ENCODE results near the gene IL1RN.

The IL1RN gene

DNA sequence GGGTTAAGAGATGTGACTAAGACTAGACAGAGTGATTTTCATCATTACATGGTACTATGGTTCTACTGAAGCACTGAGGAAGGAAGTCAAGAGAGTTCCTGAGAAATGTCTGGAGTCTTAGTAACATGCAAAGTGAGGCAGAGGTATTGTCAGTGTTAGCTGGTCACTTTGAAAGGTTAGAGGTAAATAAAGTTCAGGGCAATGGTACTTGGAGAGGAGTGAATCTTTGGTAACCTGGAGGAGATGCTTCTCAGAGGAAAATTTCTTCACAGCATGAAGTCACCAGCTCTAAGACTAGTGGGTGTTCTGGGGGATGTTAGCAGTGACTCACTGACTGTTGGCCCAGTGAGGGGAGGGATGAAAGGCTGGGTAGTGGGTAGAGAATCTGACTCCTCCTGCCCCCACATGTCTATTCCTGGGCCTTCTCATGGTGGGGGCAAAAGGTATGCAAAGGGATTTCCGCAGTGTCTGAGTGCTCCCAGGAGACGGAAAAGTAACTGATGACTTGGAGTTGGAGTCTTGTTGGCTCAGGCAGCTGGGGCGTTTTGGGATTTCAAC lies 23.3 kb upstream of the IL1RN start:
- DNase-seq: no peak

DNA sequence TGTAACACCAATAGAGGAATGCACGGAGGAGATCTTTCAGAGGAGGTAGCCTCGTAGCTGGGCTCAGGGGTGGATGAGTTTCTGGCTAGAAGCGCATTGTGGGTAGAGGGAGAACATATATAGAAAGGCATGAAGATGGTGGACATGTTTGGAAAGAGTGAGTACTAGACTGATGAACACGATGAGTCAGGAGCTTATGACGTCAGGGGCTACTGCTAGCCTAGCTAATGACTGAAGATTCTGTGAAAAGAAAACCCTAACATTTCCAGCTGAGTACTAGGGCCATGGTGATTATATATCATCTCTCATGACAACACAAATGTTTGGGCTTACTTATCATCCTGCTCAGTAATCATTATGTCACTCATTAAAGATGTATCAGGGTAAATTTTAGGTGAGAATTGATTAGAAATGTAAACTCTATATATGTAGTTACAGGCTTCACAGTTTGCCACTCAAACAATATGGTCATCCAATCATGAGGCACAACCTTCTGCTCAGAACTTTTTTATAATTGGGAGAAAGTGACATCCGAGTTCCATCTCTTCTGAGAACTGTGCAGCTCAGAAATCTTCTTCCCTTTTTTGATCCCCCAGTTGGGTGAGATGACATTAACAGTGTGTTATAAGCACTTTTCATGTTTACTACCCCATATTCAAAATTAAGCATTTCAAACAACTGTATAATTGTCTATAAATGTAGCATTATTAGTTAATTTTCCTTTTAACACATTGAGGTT lies 22.2 kb upstream of the IL1RN start:
- DNase-seq: no peak

DNA sequence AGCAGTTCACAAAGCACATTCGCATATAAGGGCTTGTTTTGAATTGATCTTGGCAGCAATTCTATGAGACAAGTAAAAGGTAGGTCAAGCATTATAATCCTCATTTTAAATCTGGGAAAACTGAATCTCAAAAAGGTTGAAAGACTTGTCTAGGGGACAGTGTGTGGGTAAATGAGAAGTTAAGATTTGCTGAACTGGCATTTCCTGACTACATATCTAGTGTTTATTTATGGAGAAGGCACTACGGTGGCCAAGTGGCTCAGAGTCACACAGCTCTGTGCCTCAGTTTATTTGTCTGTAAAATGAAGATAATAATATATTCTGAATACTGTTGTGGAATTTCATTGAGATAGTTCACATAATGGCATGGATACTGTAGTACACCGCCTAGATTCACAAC lies 16.3 kb upstream of the IL1RN start:
- no peak for DNase-seq

DNA sequence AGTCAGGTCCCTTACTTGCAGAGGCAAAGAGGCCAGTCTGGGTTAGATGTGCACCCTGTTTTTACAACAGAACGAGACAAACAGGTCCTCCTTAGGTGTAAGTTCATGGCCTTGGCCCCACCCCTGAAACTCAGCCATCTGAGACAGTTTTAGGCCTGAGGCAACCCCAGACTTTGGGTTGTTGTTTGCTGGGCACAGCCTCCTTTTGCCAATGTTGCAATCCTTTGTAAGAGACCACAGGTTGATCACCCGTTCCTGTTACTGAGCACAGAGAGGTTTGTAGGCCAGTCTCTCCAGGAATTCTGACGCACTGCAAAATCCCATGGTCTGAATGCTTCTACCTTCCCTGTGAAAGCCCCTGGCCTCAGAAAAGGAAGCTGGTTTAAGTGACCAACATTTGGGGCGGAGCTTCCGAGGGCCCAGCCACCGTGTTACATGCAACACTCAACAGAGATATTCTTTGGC lies 15.5 kb upstream of the IL1RN start:
- DNase-seq: no peak

DNA sequence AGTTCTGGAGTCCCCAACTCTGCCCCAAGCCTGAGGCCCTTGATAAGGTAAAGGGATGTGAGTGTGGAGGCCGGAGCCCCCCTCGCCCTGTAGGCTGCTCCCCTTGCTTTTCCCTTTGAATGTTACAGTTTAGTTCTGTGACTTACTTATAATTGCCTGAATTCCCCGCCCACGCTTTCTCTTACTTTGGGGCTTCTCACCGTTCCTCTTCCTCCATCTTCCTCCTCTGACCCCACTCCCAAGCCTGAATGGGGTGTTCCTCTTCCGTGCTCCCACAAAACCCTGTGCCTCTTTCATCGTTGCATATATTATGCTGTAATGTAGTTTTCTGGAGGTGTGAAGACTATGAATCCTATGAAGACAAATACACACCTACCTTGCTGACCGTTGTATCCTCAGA lies 15.0 kb upstream of the IL1RN start:
- DNase-seq: no peak

DNA sequence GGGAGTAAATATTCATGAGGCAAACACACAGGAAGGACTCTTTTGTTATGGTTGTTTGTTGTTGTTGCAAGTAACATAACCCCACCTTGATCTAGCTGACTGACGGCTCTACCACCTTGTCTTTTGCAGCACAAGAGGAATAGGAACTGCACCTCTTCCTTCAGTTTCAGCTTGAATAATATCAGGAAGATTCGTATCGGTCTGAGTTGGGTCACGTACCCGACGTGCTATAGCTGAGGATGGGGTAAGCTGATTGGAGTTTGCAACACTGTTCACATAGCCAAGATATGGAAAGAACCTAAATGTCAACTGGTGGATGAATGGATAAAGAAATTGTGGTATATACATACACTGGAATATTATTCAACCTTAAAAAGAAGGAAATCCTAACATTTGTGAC lies 14.5 kb upstream of the IL1RN start:
- no peak for DNase-seq

DNA sequence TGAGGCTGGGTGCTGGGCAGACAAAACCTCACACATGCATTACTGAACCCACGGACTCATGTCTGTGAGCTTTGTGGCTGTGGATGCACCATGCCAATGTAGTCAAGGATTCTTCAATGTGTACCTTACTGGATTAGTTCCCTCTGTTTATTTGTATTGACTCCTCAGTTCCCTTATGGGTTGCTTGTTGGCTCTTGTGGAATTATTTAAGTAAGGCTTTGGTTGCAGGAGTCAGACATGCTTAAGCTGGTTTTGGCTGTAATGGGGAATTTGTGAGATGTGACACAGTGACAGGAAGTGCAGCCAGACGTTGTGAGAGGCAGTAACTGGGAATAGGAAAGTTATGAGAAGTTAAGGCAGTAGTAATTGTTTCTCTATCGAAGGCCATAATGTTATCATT lies 13.6 kb upstream of the IL1RN start:
- no peak for DNase-seq

DNA sequence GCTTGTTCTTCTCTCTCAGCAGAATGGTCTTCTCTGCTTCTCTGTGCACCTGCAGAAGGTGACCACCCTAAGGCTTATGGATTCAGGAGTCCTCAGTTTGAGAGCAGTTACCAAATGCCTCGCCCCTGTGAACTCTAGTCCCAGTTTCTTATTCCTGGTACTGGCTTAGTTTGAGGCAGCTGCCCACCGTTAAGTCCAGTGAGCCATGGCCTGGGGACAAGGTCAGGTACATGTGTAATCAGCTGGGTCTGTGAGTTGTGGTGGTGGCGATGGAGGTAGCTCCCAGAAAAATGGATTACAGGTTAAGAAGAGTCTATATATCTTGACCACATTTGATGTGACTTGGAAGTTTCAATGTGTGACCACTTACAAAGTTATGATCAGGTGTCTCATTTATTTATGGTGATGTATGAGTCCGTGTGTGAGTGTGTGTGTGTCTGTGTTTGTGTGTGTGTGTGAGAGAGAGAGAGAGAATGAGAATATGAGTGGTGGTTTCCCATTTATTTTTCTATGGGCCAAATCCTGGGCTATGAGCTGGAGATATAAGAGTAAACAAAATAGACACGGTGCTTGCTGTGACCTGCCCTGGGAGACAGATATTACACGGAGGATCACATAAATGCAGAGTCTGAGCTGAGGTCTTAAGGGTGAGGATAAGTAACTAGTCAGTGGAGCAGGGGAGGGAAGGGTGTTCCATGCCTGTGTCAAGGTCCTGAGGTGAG lies 13.0 kb upstream of the IL1RN start:
- DNase-seq: no peak

DNA sequence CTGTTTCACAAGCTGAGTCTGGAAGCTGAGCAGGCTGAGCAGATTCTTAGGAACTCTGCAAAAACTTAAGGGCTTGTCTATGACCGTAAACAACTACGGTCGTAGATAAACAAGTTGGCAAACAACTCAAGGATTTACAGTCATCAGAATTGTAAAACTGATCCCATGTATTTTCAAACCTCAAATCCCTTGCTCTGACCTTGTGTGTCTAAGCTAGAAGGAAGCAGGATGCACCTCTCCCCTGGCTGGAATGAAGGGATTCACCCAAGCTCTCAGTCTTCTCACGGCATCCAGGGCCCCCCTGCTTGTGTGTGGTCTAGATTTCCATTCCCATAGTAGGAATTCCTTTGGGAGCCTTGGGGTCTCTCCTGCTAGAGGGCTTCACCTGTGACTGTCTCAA lies 12.4 kb upstream of the IL1RN start:
- DNase-seq: no peak

DNA sequence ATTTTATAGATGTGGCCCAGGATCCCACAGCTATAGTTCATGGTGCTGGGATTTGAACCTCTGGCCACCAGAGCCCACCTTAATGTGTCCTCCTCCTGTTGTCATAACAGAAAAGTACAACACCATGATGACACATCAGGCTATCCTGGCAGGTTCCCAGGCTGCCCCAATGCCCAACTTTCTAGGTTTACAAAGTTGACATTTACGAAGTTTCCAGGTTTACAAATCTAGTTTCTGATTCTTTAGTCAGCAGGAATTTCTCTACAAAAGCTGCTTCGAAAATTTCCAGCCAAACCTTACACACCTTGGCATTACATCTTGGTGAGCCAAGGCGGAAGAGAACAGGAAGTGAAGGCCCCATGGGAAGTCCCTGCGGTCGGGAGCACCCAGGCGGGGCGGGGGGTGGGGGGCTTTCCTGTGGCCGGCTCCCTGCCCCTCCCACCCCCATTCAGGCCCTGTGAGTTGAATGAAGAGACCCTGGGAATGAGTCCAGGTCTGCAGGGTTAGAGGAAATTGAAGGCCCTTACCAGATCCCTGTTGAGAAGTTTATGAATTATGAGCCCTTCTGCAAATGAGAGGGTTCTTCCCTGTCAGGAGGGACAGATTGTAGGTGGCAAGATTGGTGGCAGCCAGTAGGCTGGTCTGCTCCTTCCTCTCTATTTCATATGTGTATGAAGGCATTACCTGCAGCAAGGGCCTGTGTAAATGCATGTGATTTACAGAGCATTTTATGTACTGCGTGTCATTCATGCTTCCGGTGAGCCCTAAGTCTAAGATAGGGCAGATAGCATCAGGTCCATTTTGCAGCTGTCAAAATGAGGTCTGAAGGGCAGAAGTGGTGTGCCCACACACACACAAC lies 11.1 kb upstream of the IL1RN start:
- DNase-seq: no peak

DNA sequence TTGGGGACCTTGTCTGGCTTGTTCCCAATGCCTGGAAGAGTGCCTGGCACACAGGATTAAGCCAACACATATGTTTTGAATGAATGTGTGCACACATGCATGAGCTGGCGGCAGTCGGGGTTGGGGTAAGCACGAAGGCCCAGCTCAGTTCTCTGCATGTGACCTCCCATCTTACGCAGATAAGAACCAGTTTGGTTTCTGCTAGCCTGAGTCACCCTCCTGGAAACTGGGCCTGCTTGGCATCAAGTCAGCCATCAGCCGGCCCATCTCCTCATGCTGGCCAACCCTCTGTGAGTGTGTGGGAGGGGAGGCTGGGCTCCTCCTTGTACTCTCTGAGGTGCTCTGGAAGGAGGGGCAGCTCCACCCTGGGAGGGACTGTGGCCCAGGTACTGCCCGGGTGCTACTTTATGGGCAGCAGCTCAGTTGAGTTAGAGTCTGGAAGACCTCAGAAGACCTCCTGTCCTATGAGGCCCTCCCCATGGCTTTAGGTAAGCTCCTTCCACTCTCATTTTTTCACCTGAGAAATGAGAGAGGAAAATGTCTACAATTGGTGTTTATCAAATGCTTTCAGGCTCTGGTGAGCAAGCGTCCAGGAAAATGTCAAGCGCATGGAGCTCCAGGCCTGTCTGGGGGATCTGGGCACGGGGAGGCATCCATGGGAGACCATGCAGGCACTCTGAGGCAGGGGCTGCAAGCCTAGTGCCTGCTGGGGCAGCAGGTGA lies 9.7 kb upstream of the IL1RN start:
- DNase-seq: no peak

DNA sequence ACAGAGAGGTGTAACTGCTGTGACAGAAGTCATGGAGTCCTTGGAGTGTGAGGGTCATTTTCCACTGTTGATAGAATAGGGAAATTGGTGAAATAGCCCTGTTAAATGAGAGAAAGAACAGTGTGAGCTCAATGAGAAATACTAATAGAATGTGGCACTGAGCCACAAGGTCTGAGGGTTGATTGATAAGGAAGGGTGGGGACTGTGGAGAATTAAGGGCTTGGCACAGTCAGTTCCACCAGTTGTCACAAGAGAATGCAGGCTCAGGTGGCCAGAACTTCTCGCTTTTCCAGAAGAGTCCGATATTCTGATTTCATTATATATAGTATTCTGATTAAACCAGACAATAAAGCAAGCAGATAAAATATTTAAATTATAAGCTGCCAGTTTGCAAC lies 9.1 kb upstream of the IL1RN start:
- DNase-seq: no peak

DNA sequence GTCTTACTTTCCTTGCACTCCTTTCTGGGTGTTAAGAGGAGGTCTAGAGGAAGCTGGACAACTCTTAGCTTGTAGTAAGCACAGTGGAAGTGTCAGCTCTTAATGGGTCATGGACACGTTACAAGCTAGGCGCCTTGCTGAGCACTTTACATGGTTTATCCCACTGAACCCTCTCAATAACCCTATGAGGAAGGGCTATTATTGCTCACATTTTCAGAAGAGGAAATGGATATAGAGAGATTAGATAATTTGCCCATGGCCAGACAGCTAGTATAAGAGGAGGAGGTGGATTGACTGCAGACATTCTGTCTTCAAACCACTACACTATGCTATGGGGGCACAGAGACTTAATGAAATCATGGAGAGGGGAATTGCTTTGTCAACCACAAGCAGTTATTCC lies 8.3 kb upstream of the IL1RN start:
- no peak for DNase-seq

DNA sequence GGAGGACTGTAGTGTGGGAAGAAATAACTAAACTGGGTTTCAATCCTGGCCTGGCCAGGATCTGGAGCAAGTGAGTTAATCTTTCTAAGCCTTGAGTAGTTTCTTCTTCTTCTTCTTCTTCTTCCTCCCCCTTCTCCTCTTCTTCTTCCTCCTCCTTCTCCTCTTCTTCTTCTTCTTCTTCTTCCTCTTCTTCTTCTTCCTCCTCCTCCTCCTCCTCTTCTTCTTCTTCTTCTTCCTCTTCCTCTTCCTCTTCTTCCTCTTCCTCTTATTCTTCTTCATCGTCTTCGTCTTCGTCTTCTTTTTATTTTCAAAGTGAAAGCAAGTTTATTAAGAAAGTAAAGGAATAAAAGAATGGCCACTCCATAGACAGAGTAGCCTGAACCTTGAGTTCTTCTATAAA lies 6.5 kb upstream of the IL1RN start:
- DNase-seq: no peak

DNA sequence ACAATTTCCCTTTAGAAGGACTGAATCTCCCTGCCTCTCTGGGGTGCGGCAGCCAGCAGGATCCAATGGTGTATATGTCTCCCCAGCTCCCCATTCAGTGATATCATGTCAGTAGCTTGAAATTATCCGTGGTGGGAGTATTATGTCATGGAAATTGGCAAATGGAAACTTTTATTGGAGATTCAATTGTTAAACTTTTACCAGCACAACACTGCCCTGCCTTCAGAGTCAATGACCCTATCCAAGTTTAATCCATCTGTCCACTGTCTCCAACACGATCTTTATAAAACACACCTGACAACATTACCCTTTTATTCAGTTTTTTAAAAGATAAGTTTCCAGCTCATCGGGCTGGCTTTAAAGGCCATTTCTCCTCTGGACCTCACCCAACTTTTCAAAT lies 5.0 kb upstream of the IL1RN start:
- DNase-seq: no peak

DNA sequence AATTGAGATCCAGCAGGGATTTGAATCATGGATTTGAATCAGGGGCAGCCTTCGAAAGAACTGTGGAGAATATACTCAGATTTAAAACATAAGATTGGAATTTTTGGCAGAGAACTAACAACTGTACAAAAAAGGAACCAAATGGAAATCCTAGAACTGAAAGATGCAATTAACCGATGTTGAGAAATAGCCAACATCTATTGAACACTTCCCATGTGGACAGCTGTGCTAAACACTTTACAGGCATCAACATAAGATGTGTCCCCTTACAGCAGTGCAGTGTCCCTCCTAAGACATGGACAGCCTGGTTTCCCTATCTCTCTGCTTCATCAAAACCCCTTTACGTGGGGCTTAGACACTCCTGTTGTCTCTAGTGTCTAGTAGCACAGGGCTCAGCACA lies 3.7 kb upstream of the IL1RN start:
- DNase-seq: no peak

DNA sequence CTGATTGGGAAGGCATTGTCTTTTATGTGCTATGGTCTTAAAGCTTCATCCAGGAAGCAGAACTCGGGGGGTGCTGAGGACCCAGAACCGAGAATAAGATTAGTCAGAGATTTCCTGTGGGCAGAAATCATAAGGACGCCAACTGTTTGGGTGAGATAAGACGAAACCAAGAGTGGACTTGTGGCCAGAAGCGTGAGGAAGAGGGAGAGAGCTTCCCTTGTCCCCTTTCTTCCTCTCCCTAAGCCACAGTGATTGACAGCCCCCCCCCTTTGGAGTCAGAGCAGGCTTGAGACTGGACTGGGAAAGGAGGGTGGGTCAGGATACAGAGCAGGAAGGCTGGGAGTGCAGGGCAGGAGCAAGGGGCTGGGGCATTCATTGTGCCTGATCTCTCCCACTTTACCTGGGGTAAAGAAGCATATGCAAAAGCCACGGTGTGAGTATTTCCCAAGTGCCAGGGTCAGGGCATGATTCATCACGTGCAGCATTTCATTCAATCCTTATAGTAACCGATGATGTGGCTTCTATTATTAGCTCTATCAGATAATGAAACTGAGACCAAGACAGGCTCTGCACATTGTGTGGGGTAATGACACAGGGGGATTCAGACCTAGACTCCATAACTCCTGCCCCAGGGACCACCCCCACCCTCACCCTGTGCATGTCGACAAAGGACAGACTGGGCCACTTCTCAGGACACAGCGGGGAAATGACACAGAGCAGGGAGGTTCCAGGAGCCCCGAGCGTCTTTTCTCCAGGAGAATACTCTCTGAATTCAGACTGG lies 3.0 kb upstream of the IL1RN start:
- DNase-seq: no peak

DNA sequence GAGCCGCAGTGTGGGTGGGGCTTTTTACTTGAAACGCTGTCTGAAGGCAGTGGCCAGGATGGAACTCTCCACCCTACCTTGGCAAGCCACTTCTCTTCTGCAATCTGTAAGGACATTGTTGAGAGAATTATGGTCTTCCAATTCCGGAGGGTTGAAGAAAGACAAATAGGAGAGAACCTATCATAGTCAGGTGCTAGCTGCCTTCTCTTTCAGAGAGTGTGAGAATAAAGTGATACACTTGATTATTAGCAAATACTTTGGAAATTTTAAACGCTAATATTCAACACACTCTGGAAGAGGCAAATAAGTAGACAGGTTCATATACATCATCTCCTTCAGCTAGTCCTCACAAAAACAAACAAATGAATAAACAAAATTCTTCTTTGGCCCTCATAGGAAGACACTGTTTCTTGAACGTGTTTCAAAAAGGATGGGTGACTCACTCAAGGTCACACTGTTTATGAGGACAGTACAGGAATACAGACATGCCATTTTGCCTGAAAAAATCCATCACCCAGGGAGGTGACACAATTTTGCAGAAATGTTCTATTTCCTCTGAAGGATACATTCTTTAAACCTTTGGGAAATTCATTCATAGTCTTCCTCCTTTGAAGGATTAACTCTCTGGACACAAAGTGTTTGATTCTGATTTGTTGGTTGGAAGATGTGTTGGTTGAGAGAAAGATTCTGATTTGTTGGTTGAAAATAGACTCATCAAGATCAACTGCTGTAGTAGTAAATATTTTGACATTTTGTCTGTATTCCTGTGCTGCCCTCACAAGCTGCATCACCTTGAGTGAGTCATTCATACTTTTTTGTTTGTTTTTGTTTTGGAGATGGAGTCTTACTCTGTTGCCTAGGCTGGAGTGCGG lies 2.2 kb upstream of the IL1RN start:
- DNase-seq: no peak

DNA sequence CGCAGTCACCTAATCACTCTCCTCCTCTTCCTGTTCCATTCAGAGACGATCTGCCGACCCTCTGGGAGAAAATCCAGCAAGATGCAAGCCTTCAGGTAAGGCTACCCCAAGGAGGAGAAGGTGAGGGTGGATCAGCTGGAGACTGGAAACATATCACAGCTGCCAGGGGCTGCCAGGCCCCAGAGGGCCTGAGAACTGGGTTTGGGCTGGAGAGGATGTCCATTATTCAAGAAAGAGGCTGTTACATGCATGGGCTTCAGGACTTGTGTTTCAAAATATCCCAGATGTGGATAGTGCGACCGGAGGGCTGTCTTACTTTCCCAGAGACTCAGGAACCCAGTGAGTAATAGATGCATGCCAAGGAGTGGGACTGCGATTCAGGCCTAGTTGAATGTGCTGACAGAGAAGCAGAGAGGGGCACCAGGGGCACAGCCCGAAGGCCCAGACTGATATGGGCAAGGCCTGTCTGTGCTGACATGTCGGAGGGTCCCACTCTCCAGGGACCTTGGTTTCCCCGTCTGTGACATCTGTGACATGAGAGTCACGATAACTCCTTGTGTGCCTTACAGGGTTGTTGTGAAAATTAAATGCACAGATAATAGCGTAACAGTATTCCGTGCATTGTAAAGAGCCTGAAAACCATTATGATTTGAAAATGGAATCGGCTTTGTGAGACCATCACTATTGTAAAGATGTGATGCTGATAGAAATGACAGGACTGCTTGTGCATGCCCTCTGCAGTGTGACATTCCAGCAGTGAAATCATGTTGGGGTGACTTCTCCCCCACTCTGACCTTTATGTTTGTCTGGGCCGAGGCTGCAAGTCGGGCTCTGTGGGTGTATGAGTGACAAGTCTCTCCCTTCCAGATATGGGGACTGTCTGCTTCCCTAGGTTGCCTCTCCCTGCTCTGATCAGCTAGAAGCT lies 510 bp downstream of the IL1RN start:
- no peak for DNase-seq

Measured in SHP77 (cell line).